Caco-2 (cell line): ENCODE measurements around the gene AMFR. TPM values are rescaled to one million over a fixed set of nuclear protein-coding genes. Genes with fewer than 3 reads are reported as not detected.
A peak's percentile ranks its signal among the peaks of the same experiment; 100 is the strongest.

Experiments used
- BruUV-seq: library from RNA; stranded (reverse); fragments of 400-500 nt; replicated peaks from 2 replicates; lab custom pipeline; 2021; lab: Mats Ljungman, UMichigan
- CTCF ChIA-PET: fragments of 300-600 bp; sonication (Branson Sonifier 250); formaldehyde crosslinking; loops from one replicate; lab custom pipeline; 2022; ENCODE audit warnings: antibody characterized with exemption; lab: Charles Lee
- POLR2A ChIA-PET: fragments of 300-600 bp; sonication (Branson Sonifier 250); formaldehyde crosslinking; loops from one replicate; lab custom pipeline; 2022; ENCODE audit warnings: antibody characterized with exemption; lab: Charles Lee
- DNase-seq, 2 experiments: peaks; one replicate each; pipeline versions ENCODE4 v3.0.0 to v3.0.0-alpha.2; 2020 to 2022
- H3K27me3 ChIP-seq: replicated peaks from 2 replicates; pipeline ENCODE4 v1.6.0; 2011; ENCODE audit warnings: low read length; ENCODE audit not compliant: control insufficient read depth, insufficient read depth
- H3K36me3 ChIP-seq: 2 replicates; pipeline ENCODE4 v1.5.1; 2011; ENCODE audit warnings: low read length; ENCODE audit not compliant: control insufficient read depth, insufficient read depth
- H3K4me1 ChIP-seq: fragments of 250-450 bp; sonication (Bioruptor Pico); 2 replicates; pipeline ENCODE4 v1.5.1; 2020; ENCODE audit warnings: mild to moderate bottlenecking
- H3K4me3 ChIP-seq: 2 replicates; pipeline ENCODE4 v1.5.1; 2011; ENCODE audit warnings: low read depth, mild to moderate bottlenecking, control low read depth, low read length
- H3K9me3 ChIP-seq: fragments of 250-450 bp; sonication (Bioruptor Pico); 2 replicates; pipeline ENCODE4 v1.5.1; 2020; ENCODE audit warnings: mild to moderate bottlenecking, moderate library complexity
- H3K27ac Mint-ChIP-seq: one replicate; pipeline ENCODE4 v1.8.0; 2022; ENCODE audit warnings: mixed read lengths; ENCODE audit not compliant: unreplicated experiment
- H3K27me3 Mint-ChIP-seq: one replicate; pipeline ENCODE4 v1.8.0; 2022; ENCODE audit warnings: mixed read lengths; ENCODE audit not compliant: insufficient read depth, unreplicated experiment
- H3K36me3 Mint-ChIP-seq: one replicate; pipeline ENCODE4 v1.8.0; 2022; ENCODE audit warnings: mild to moderate bottlenecking, mixed read lengths; ENCODE audit not compliant: insufficient read depth, unreplicated experiment
- H3K4me1 Mint-ChIP-seq: one replicate; pipeline ENCODE4 v1.8.0; 2022; ENCODE audit warnings: low read depth, mixed read lengths; ENCODE audit not compliant: unreplicated experiment
- H3K4me3 Mint-ChIP-seq: one replicate; pipeline ENCODE4 v1.8.0; 2022; ENCODE audit warnings: mild to moderate bottlenecking, moderate library complexity, mixed read lengths; ENCODE audit not compliant: unreplicated experiment
- H3K9me3 Mint-ChIP-seq: one replicate; pipeline ENCODE4 v1.8.0; 2022; ENCODE audit warnings: mixed read lengths; ENCODE audit not compliant: unreplicated experiment
- intact Hi-C: fragments of 100-400 bp; cut with micrococcal nuclease; formaldehyde crosslinking; loops from one replicate; pipeline ENCODE4 v1.10.0; 2022; ENCODE audit not compliant: unreplicated experiment
- total RNA-seq: library from RNA; stranded (reverse); gene quantifications from 2 replicates; pipeline ENCODE4 v1.2.3, GENCODE V29; 2022
- TF ChIP-seq, protein P1 (sequence below), 2 experiments: fragments of 200-600 bp in 1 of 2; IDR thresholded peaks; 1 replicate in 1 of 2; 2 replicates in 1 of 2; pipeline versions ENCODE4 v1.5.1 to v1.8.0; 2011 to 2022; ENCODE audit warnings: antibody characterized with exemption in 1 of 2, control low read depth in 1 of 2, inconsistent platforms in 1 of 2, low read depth in 1 of 2, low read length in 1 of 2, mild to moderate bottlenecking in 1 of 2, moderate library complexity in 1 of 2; ENCODE audit not compliant: insufficient read depth in 1 of 2, severe bottlenecking in 1 of 2, unreplicated experiment in 1 of 2

The AMFR gene
- total RNA-seq, 1 experiment from 2014 or later, result 106 TPM

DNA sequence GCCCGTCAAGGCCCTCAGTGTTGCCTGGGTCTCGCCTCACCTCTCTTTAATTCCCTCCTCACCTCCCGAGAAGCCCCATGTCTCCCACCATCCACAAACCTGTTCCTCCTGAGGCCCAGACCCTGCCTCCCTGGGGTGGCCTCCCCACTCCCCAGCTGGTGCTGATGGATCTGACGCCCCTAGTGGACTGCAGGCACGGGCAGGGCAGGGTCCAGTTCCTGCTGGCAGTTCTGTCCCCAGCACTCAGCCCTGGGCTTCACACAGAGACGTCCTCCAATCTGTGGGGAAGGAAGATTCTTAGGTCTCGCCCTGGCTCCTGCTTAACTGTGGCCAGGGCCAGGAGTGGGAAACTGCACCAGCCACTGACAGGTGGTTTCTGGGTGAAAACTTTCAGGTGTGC is 108.8 kb downstream of the AMFR start:
- TF ChIP-seq, protein P1, sequence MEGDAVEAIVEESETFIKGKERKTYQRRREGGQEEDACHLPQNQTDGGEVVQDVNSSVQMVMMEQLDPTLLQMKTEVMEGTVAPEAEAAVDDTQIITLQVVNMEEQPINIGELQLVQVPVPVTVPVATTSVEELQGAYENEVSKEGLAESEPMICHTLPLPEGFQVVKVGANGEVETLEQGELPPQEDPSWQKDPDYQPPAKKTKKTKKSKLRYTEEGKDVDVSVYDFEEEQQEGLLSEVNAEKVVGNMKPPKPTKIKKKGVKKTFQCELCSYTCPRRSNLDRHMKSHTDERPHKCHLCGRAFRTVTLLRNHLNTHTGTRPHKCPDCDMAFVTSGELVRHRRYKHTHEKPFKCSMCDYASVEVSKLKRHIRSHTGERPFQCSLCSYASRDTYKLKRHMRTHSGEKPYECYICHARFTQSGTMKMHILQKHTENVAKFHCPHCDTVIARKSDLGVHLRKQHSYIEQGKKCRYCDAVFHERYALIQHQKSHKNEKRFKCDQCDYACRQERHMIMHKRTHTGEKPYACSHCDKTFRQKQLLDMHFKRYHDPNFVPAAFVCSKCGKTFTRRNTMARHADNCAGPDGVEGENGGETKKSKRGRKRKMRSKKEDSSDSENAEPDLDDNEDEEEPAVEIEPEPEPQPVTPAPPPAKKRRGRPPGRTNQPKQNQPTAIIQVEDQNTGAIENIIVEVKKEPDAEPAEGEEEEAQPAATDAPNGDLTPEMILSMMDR (IDR thresholded peaks at IDR 0.05; ENCODE audit: insufficient read depth in 1 of 2, low read depth in 1 of 2, low read length in 1 of 2, severe bottlenecking in 1 of 2, unreplicated experiment in 1 of 2), result peak in 1 of 2 experiments; percentile 39
- no peaks in the 10 kb centered on the region for H3K4me1 Mint-ChIP-seq

DNA sequence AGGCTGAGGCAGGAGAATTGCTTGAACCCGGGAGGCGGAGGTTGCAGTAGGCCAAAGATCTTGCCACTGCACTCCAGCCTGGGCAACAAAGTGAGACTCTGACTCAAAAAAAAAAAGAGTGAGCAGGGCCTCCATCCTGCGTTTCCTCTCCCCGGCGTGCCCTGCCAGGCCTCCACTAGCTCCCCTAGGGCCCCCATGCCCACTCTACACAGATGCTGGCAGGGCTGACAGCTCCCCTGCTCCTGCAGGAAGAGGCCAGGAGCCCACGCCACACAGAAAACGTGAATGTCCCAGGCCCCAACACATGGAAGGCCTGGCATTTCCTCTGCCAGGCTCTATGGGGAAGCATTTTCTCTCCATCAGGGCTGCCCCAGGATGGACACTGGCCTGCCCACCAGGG is 109.4 kb downstream of the AMFR start:
- H3K27ac Mint-ChIP-seq, result no peak overlapping the region
- CTCF ChIA-PET, result no interaction called here
- no peaks in the 10 kb centered on the region for H3K27me3 ChIP-seq
- H3K9me3 ChIP-seq, result no peaks in the 10 kb centered on the region
- no peak overlapping the region for H3K4me3 Mint-ChIP-seq
- H3K4me1 Mint-ChIP-seq, result no peaks in the 10 kb centered on the region
- H3K4me3 ChIP-seq, result no peak overlapping the region
- H3K9me3 Mint-ChIP-seq, result no peaks in the 10 kb centered on the region
- no peak for DNase-seq
- TF ChIP-seq, protein P1 (IDR thresholded peaks at IDR 0.05; ENCODE audit: insufficient read depth in 1 of 2, low read depth in 1 of 2, low read length in 1 of 2, severe bottlenecking in 1 of 2, unreplicated experiment in 1 of 2), result no peak
- BruUV-seq, result no TSS peak
- H3K36me3 Mint-ChIP-seq, result no peaks in the 10 kb centered on the region
- POLR2A ChIA-PET, result no interaction called here
- intact Hi-C loops, result no loop called here
- no peaks in the 10 kb centered on the region for H3K36me3 ChIP-seq
- peaks cover 4% of the 10 kb centered on the region for H3K27me3 Mint-ChIP-seq
- no peaks in the 10 kb centered on the region for H3K4me1 ChIP-seq

More for the DNA sequence above, 108.8 kb downstream of the AMFR start:
- no peaks in the 10 kb centered on the region for H3K9me3 Mint-ChIP-seq
- no TSS peak for BruUV-seq
- ChIA-PET CTCF (no interaction called here), POLR2A (no interaction called here)
- H3K36me3 ChIP-seq, result no peaks in the 10 kb centered on the region
- peaks cover 4% of the 10 kb centered on the region for H3K27me3 Mint-ChIP-seq
- no peaks in the 10 kb centered on the region for H3K27me3 ChIP-seq
- H3K4me3 Mint-ChIP-seq, result no peak overlapping the region
- H3K9me3 ChIP-seq, result no peaks in the 10 kb centered on the region
- peak in 1 of 2 experiments; percentile 22 for DNase-seq
- H3K4me1 ChIP-seq, result no peaks in the 10 kb centered on the region
- intact Hi-C loops, result no loop called here
- no peaks in the 10 kb centered on the region for H3K36me3 Mint-ChIP-seq
- no peak overlapping the region for H3K27ac Mint-ChIP-seq
- no peak overlapping the region for H3K4me3 ChIP-seq

DNA sequence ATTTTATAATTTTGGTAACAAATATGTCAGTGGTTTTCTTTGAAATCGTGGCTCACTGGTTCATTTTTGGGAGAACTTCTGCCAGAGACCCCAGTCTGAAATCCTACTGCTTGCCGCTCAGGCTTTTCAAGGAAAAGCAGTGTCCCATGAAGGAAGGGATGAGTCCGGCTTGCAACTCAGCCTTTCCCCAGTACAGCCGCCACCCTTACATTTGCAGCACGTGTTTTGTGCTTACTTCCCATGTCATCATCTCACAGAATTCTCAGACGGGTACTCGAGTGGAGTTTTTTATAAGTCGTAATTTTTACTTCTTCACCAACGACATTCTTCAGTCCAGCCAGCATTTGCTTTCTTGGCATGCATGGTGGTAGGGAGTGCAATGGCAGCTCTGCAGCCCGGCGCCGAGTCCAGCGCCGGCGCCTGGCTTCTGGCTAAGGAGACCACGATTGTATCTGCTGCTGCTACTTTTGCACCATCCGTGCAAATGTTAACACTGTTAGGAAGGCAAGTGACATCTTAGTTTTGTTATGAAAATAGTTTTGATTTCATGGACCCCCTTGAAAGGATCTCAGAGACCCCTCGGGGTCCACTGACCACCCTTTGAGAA is 111.0 kb downstream of the AMFR start:
- Mint-ChIP-seq H3K36me3 (no peaks in the 10 kb centered on the region), H3K4me3 (no peak overlapping the region), H3K27ac (no peak overlapping the region), H3K27me3 (peaks cover 4% of the 10 kb centered on the region), H3K9me3 (no peaks in the 10 kb centered on the region), H3K4me1 (no peaks in the 10 kb centered on the region)
- ChIA-PET POLR2A (no interaction called here), CTCF (no interaction called here)
- Histone ChIP-seq H3K36me3 (no peaks in the 10 kb centered on the region), H3K9me3 (no peaks in the 10 kb centered on the region), H3K4me1 (no peaks in the 10 kb centered on the region), H3K4me3 (no peak overlapping the region), H3K27me3 (no peaks in the 10 kb centered on the region)
- intact Hi-C loops, result no loop called here
- BruUV-seq, result no TSS peak
- TF ChIP-seq, protein P1 (IDR thresholded peaks at IDR 0.05; ENCODE audit: insufficient read depth in 1 of 2, low read depth in 1 of 2, low read length in 1 of 2, severe bottlenecking in 1 of 2, unreplicated experiment in 1 of 2), result no peak
- no peak for DNase-seq
